A204.1 (cell line): ENCODE measurements around the gene LOXL3.
"Not testable (repeated sequence)": the region's sequence is repeated elsewhere in the genome, so short reads cannot be mapped to it uniquely, and the experiment has no call there.

ENCODE experiments used
- FAIRE-seq: peaks from 2 replicates; lab custom pipeline; 2012; peaks lifted over from hg19 to GRCh38; lab: Jason Lieb, UNC

The LOXL3 gene

GRCh38 chr2:74488643-74489481 is 64.9 kb downstream of the LOXL3 start:
- no peak for FAIRE-seq

- FAIRE-seq: no peak
Observed at GRCh38 chr2:74486141-74486540, 67.6 kb downstream of the LOXL3 start.

- not testable (repeated sequence) for FAIRE-seq
Observed at GRCh38 chr2:74483675-74484164, 70.0 kb downstream of the LOXL3 start.

GRCh38 chr2:74482801-74483674 is 70.7 kb downstream of the LOXL3 start, which contains the start of the genes CCDC142 and TTC31:
CCDC142 (minus strand) TSS chr2:74482998; CDS start chr2:74482837, 161 bp downstream.
TTC31 (plus strand) TSS chr2:74483081; CDS start chr2:74483096, 15 bp downstream.
- peak; percentile 57 for FAIRE-seq
